NB4 (cell line): Measurements from ENCODE around the gene RERE.

Source experiments
- MYC ChIP-seq: IDR thresholded peaks from 2 replicates; pipeline ENCODE4 v1.6.1; 2011; ENCODE audit warnings: low read depth, low read length
- POLR2A ChIP-seq: IDR thresholded peaks from 2 replicates; pipeline ENCODE4 v1.6.1; 2011; ENCODE audit warnings: mild to moderate bottlenecking; ENCODE audit not compliant: insufficient read length; ENCODE audit errors: extremely low read depth
- TF ChIP-seq, protein P1 (sequence below): IDR thresholded peaks from one replicate; pipeline ENCODE4 v1.5.1; 2012; ENCODE audit warnings: low read depth, low read length

DNA sequence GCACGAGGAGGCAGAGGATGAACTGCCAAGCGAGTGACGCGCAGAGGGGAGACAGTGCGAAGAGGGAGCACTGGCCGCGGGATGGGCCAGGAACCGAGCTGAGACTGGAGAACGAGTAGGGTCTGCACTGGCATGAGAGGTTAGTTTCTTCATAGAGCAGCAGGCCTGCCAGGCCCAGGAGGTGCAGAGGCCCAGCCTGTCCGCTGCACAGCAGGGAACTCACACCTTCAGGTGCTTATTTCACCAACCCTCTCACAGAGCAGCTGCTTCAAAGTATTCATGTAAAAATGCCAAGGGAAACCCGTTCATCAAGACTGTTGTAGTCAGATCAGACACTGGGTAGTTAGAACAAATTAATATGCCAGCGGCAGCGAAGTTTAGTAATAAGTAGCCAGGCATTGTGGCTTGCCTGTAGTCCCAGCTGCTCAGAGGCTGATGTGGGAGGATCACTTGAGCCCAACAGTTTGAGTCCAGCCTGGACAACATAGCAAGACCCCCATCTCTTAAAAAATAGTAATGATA lies 355.0 kb downstream of the RERE start:
- TF ChIP-seq, protein P1, sequence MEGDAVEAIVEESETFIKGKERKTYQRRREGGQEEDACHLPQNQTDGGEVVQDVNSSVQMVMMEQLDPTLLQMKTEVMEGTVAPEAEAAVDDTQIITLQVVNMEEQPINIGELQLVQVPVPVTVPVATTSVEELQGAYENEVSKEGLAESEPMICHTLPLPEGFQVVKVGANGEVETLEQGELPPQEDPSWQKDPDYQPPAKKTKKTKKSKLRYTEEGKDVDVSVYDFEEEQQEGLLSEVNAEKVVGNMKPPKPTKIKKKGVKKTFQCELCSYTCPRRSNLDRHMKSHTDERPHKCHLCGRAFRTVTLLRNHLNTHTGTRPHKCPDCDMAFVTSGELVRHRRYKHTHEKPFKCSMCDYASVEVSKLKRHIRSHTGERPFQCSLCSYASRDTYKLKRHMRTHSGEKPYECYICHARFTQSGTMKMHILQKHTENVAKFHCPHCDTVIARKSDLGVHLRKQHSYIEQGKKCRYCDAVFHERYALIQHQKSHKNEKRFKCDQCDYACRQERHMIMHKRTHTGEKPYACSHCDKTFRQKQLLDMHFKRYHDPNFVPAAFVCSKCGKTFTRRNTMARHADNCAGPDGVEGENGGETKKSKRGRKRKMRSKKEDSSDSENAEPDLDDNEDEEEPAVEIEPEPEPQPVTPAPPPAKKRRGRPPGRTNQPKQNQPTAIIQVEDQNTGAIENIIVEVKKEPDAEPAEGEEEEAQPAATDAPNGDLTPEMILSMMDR: no peak
- TF ChIP-seq MYC (no peak), POLR2A (no peak)
